Globus pallidus (tissue), 1 donor: ENCODE data around the gene SNX1.
"Not testable (repeated sequence)": the region's sequence is repeated elsewhere in the genome, so short reads cannot be mapped to it uniquely, and the experiment has no call there.

ENCODE experiments used
- DNase-seq: peaks from one replicate; pipeline ENCODE4 v3.0.0-alpha.2; 2015; ENCODE audit warnings: low spot score

The SNX1 gene

GRCh38 chr15:64095795-64096667, at the start of gene SNX1:
SNX1 (plus strand) TSS chr15:64095982; CDS start chr15:64096014, 32 bp downstream.
- DNase-seq = peak; percentile 95

- peak; percentile 84 for DNase-seq
Measured at GRCh38 chr15:64046421-64047153, 49.2 kb upstream of the SNX1 start, which contains the start of gene DAPK2. DAPK2 (minus strand) TSS chr15:64046485; CDS start chr15:64040261, 6,224 bp downstream.

- no peak for DNase-seq
Measured at GRCh38 chr15:64048781-64049460, 46.9 kb upstream of the SNX1 start.

GRCh38 chr15:64050281-64051092, 45.3 kb upstream of the SNX1 start:
- DNase-seq = no peak

- DNase-seq = no peak
Measured at GRCh38 chr15:64051093-64051402, 44.7 kb upstream of the SNX1 start.

GRCh38 chr15:64051407-64052259, 44.1 kb upstream of the SNX1 start:
- DNase-seq = no peak

- no peak for DNase-seq
Measured at GRCh38 chr15:64052925-64053491, 42.8 kb upstream of the SNX1 start.

GRCh38 chr15:64053674-64054073, 42.1 kb upstream of the SNX1 start:
- DNase-seq = not testable (repeated sequence)

GRCh38 chr15:64058279-64058678, 37.5 kb upstream of the SNX1 start:
- DNase-seq = no peak

GRCh38 chr15:64059104-64059503, 36.7 kb upstream of the SNX1 start:
- DNase-seq = not testable (repeated sequence)

- DNase-seq = no peak
Measured at GRCh38 chr15:64060716-64061115, 35.1 kb upstream of the SNX1 start.

GRCh38 chr15:64066451-64066850, 29.3 kb upstream of the SNX1 start:
- no peak for DNase-seq

- peak; percentile 65 for DNase-seq
Measured at GRCh38 chr15:64067564-64068030, 28.2 kb upstream of the SNX1 start.

GRCh38 chr15:64068133-64068532, 27.6 kb upstream of the SNX1 start:
- DNase-seq = no peak

- no peak for DNase-seq
Measured at GRCh38 chr15:64070106-64070505, 25.7 kb upstream of the SNX1 start.

- peak; percentile 49 for DNase-seq
Measured at GRCh38 chr15:64070965-64071851, 24.6 kb upstream of the SNX1 start.

GRCh38 chr15:64071931-64072765, 23.6 kb upstream of the SNX1 start:
- DNase-seq = no peak

GRCh38 chr15:64072812-64073211, 23.0 kb upstream of the SNX1 start:
- no peak for DNase-seq
